ENCODE data around the gene AFM.
"Not testable (repeated sequence)": the region's sequence is repeated elsewhere in the genome, so short reads cannot be mapped to it uniquely, and the experiment has no call there.

The AFM gene

GRCh38 chr4:73520821-73521220 is 39.3 kb downstream of the AFM start:
- DNase-seq, result no peak

DNA sequence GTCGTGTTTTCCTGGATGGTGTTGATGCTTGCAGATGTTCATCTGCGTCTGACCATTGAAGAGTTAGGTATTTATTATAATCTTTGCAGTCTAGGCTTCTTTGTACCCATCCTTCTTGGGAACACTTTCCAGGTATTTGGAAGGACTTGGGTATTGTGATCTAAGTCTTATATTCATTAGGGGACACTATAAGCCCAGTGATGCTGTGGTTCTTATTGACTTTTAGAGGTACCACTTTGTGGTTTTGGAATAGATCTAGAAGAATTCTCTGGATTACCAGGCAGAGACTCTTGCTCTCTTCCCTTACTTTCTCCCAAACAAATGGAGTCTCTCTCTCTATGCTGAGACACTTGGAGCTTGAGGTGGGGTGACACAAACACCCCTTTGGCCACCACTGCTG is 41.6 kb downstream of the AFM start:
- no peak for DNase-seq

DNA sequence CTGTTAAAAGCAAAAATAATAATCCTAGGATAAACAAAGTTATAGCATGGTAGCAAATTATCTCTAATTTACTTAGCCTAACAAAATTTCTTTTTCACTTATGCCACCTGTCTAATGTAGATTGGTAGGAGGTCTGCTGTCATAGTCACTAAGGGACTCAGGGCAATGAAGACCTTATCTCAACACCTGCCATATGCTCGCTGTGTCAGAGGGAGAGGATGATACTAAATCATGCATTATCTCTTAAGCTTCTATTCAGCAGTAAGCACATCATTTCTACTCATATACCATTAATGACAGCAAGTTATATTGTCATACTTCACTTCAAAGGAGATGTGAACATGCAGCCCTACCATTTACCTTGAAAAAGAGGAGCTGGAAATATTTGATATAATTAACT is 44.1 kb downstream of the AFM start:
- no peak for DNase-seq

DNA sequence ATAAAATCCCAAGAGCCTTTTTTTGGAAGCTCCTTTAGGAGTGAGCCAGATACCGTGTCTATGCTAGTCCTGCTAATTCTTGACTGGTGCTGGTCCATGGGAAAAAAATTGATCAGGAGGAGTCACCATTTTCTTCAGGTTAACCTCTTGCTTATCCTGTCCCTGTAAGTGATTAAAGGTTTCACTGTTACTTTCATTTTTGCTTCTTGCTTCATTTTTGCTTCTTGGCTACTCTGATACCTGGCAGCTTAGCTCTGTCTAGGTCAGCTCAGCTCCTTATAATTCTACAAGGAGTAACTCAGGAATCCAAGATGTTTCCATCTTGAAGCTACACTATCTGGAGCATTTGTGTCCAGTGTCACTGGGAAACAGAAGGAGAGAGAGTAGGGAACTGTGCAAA is 45.7 kb downstream of the AFM start:
- no peak for DNase-seq

- DNase-seq, result no peak
These were observed 46.6 kb downstream of the AFM start for GRCh38 chr4:73528171-73528570.

DNA sequence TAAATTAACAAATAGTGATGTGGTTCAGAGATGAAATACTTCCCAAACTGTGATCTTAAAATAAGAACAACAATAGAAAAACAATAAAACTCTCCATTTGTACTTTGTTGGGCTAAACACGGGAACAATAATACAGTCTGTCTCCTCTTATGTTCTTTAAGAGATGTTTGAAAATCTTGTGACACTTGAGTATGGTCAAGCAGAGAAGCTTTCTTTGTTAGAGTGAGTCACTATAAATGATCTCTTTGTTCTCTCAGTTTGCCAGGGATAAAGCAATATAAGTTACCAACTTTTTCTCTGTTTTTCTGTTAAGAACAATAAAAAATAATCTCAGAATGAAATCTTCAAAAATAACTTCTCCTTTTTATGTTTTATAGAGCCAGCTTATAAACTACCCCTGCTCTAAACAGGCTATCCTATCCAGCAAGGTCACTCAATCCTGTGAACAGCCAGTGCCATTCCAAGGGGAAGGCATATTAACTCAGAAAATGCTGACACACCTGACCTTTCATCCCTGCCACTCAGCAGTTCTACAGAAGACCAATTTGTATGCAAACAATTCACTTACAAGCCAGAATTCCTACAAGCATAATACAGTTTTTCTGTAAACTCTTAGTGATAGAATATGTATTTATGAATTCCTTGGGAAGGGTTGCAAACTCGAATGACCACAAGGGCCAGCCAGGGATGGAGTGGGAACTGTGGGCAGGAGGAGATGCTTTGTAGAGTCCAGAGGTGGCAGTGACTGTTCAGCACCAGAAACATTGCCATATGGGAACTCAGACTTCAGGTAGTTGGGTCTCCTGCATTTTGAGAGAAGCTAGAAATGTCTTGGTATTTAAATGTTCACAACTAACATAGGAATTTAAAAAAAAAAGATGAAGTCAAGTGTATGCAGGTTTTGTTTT is 52.2 kb downstream of the AFM start:
- DNase-seq, result no peak

DNA sequence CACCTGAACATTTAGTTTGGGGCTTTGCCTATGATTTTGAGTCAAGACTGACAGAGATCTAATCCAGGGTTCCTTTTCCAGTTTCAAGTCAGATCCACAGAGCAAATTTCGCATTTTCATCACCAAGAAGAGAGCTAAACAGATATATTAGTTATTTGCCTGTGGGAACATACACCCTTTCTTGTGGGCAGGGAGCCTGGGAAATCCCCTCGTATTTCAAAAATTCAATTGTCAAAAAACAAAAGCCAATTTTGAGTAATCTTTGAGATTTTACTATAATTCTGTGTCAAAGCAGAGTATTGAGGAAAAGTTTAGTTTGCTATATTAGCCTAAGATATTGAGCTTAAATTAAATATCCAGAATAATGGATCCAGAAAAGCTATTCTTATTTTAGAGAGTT is 56.6 kb downstream of the AFM start:
- no peak for DNase-seq

DNA sequence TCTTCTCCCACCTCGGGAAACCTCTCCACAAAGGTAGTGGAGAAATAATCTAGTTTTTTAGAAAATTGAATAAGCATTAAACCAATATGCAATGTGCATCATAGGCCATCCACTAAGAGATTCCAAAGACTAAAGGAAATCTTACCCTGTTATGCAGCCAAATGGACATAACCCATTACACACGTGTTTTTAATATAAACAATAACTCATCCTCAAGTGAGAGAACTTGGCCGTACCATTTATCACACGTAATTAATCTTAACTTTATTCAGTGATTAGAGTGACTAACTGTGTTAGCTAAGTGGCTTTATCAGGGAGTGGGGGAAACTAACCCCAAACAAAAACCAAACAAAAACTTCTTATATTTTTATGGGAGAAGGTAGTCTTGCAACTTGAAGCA is 57.8 kb downstream of the AFM start:
- no peak for DNase-seq

DNA sequence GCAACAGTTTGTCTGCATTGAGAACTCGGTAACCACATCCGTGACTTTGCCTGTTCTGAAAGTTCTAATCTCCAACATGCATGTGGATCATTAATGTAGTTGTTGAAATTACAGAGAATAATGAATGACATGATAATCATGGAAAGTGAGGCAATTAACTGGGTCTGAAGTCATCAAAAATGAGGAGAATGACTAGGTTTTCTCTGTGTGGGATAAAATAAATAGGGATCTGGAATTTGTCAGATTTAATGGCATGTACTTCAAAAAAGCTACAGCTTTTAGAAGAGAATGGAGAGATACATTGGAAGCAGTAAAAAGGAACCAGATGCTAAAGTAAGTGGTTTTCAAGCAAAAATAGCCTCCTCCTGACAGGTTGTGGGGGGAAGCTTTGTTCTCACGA is 59.3 kb downstream of the AFM start:
- DNase-seq, result no peak

- no peak for DNase-seq
These were observed 59.7 kb downstream of the AFM start for GRCh38 chr4:73541251-73541650.

GRCh38 chr4:73544620-73545019 is 63.1 kb downstream of the AFM start:
- no peak for DNase-seq

GRCh38 chr4:73550865-73551264 is 69.3 kb downstream of the AFM start:
- not testable (repeated sequence) for DNase-seq
